ENCODE results near the gene MMP15. TPM values are rescaled to one million over a fixed set of nuclear protein-coding genes. Genes with fewer than 3 reads are reported as not detected.

Gene MMP15
- total RNA-seq, 1 donor from 2014 or later = 38.9 TPM

DNA sequence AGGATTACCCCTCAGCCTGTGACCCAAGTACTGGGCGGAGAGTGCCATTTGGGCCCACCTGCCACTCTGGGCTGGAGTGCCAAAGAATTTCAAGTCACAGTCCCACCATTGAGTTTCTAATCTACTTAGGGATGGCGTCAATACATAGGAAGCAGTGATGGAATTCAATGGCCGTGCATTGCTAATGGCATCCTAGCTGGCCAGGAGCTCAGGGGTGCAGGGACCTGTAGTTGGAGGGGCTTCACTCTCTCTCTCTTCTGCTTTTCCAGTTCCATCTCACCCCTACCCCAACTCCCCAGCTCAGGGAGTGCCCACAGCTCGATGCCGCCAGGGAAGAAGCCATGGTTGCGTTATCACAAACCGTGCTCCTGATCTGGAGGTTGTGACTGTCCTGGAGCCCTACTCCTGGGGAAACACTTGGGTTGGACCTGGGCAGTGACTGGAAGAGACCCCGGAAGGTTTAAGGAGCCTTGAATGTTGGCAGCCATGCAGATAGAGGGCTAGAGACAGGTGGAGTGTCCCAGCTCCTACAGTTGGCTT, 2.4 kb downstream of the MMP15 start:
- Mint-ChIP-seq H3K27ac (ENCODE audit: unreplicated experiment) (no peak overlapping the region), H3K36me3 (ENCODE audit: low read depth) (peaks cover 3% of the 10 kb centered on the region), H3K4me3 (peak overlapping the region; percentile 87), H3K4me1 (peaks cover 37% of the 10 kb centered on the region), H3K27me3 (ENCODE audit: low read depth) (peaks cover 28% of the 10 kb centered on the region), H3K9me3 (no peaks in the 10 kb centered on the region)
- no peak for DNase-seq (ENCODE audit: low read depth, low spot score)
- TF ChIP-seq, protein P1, sequence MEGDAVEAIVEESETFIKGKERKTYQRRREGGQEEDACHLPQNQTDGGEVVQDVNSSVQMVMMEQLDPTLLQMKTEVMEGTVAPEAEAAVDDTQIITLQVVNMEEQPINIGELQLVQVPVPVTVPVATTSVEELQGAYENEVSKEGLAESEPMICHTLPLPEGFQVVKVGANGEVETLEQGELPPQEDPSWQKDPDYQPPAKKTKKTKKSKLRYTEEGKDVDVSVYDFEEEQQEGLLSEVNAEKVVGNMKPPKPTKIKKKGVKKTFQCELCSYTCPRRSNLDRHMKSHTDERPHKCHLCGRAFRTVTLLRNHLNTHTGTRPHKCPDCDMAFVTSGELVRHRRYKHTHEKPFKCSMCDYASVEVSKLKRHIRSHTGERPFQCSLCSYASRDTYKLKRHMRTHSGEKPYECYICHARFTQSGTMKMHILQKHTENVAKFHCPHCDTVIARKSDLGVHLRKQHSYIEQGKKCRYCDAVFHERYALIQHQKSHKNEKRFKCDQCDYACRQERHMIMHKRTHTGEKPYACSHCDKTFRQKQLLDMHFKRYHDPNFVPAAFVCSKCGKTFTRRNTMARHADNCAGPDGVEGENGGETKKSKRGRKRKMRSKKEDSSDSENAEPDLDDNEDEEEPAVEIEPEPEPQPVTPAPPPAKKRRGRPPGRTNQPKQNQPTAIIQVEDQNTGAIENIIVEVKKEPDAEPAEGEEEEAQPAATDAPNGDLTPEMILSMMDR (conservative IDR thresholded peaks at IDR 0.05) = no peak

DNA sequence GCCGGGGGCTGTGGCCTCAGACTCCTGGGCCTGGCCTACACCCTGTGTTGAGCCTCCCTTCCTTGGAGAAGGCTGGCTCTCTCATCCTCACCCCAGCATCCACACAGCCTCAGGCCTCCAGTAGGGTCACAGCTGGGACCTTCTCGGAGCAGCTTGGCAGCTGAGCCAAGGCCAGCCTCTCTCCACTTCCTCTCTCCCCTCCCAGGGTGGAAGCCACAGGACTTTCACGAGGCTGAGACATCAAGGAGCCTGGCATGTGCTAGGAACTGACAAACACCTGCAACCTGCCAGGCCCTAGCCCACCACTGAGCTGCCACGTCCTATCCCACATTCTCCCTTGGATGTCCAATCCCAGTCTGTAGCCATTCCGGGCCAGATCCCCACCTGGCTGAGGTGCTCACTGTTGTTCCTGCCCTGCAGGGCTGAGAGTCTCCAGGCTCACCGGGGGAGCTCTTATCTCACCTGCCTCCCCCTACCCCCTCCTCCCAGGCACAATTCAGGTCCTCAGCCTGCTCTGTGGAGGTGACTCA, 3.1 kb downstream of the MMP15 start:
- Mint-ChIP-seq H3K36me3 (ENCODE audit: low read depth) (peaks cover 3% of the 10 kb centered on the region), H3K27me3 (ENCODE audit: low read depth) (peaks cover 24% of the 10 kb centered on the region), H3K4me1 (peaks cover 42% of the 10 kb centered on the region), H3K9me3 (no peaks in the 10 kb centered on the region), H3K4me3 (peak overlapping the region; percentile 83), H3K27ac (ENCODE audit: unreplicated experiment) (no peak overlapping the region)
- TF ChIP-seq, protein P1 (conservative IDR thresholded peaks at IDR 0.05) = no peak
- no peak for DNase-seq (ENCODE audit: low read depth, low spot score)

DNA sequence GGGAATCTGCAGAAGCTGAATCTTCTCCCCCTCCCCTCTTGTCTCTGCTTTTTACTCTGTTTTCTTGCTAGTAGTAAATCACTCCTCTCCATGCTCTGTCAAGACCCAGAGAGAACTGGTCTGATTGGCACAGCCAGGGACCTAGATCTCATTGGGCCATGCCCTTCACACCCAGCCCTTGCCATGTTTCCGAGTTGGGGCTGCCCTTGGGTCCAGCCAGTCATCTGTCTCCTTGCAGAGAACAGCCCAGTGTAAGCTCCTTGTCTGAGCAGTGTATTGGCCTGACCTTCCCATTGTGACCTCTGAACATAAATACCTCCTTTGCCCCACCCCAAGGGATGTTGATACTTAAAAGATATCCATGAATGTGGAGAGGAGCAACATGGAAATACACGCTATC, 3.9 kb downstream of the MMP15 start:
- no peak for DNase-seq (ENCODE audit: low read depth, low spot score)
- Mint-ChIP-seq H3K4me3 (peak overlapping the region; percentile 83), H3K4me1 (peaks cover 42% of the 10 kb centered on the region), H3K27me3 (ENCODE audit: low read depth) (peaks cover 16% of the 10 kb centered on the region), H3K9me3 (no peaks in the 10 kb centered on the region), H3K36me3 (ENCODE audit: low read depth) (peaks cover 3% of the 10 kb centered on the region), H3K27ac (ENCODE audit: unreplicated experiment) (peak overlapping the region; percentile 79)
- TF ChIP-seq, protein P1 (conservative IDR thresholded peaks at IDR 0.05) = no peak

DNA sequence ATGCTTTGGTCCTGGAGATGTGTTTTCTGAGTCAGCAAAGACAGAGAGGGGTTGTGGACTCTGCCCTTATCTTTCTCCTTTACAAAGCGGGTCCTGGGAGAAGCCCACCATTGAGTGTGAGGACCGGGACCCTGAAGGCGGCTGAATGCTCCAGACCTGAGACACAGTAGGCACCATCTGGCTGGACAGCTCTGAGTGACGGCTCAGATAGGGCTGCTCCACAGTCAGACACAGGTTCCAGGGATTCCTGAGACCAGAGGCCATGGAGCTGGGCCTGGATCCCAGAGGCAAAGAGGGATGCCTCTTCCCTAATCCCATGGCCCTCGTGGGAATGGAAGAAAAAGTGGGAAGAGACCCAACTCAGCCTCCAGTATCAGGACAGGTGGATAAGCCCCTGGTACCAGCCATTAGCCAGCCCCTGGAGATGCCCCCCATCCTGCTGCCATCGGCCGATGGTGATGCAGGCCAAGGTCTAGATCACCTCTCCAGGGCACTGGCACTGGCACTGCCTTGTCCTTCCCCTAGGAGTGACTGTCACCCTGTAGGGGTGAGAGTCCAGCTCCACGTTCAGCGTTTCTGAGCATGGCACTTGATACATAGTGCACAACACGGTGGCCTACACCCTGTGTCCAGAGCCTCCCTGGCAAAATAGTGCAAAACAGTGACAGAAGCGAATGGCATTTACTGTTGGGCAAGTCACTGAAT, 4.7 kb downstream of the MMP15 start:
- H3K4me1 Mint-ChIP-seq = peaks cover 35% of the 10 kb centered on the region
- peaks cover 9% of the 10 kb centered on the region for H3K27me3 Mint-ChIP-seq (ENCODE audit: low read depth)
- TF ChIP-seq, protein P1 (conservative IDR thresholded peaks at IDR 0.05) = no peak

DNA sequence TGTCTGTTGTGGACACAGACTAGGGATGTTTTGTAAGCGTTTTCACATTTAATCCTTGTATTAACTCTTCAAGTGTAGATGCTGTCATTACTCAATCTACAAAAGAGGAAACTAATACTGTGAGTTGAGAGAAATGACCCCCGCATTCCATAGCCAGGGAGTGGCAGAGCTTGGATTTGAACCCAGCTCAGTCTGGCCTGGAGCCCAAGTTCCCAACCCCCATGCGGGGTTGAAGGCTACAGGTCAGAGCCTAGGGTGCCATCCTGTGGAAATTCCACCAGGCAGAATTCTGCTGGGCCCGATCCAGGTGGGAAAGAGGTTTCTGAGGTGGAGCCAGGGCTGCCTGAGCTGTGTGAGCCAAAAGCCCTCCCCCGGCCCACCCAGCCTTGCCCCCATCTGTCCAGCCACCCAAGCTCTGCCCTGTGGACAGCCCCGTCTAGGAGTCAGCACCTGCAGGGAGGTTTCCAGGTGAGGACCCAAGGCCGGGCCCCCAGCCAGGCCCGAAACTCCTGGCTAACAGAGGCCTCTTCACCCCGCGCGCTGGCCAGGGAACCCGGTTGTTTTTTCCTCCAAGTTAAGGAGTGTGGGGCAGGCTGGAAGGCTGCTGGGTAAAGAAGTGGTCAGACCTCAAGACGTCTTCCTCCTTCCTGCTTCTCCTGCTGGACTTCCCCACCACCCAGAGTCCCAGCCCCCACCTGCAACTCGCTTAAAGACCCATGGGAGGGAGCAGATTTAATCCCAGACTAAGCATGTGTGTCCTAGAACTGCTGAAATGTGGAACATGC, 5.7 kb downstream of the MMP15 start:
- Mint-ChIP-seq H3K27me3 (ENCODE audit: low read depth) (peaks cover 9% of the 10 kb centered on the region), H3K4me1 (peaks cover 35% of the 10 kb centered on the region), H3K36me3 (ENCODE audit: low read depth) (peaks cover 3% of the 10 kb centered on the region), H3K4me3 (peak overlapping the region; percentile 44), H3K27ac (ENCODE audit: unreplicated experiment) (peak overlapping the region; percentile 67), H3K9me3 (no peaks in the 10 kb centered on the region)
- TF ChIP-seq, protein P1 (conservative IDR thresholded peaks at IDR 0.05) = no peak
- no peak for DNase-seq (ENCODE audit: low read depth, low spot score)

More for the DNA sequence above, 4.7 kb downstream of the MMP15 start:
- peaks cover 3% of the 10 kb centered on the region for H3K36me3 Mint-ChIP-seq (ENCODE audit: low read depth)
- H3K4me3 Mint-ChIP-seq = peak overlapping the region; percentile 83
- H3K9me3 Mint-ChIP-seq = no peaks in the 10 kb centered on the region
- no peak for DNase-seq (ENCODE audit: low read depth, low spot score)
- no peak overlapping the region for H3K27ac Mint-ChIP-seq (ENCODE audit: unreplicated experiment)

Measured in neural crest cell (in vitro differentiated cells).